KMS-11 (cell line): ENCODE results near the gene EML1.

Experiments
- H2AFZ ChIP-seq: fragments of 200-600 bp; sonication (generic); 2 replicates; pipeline ENCODE4 v1.6.1; 2016; ENCODE audit warnings: antibody characterized with exemption, mixed run types, low read depth
- H3K27ac ChIP-seq: fragments of 200-600 bp; sonication (generic); 2 replicates; pipeline ENCODE4 v1.6.1; 2016; ENCODE audit warnings: mild to moderate bottlenecking, mixed run types
- H3K27me3 ChIP-seq: fragments of 200-600 bp; sonication (generic); 2 replicates; pipeline ENCODE4 v1.6.1; 2017; ENCODE audit warnings: mild to moderate bottlenecking, low read depth, mixed run types, moderate library complexity; ENCODE audit not compliant: insufficient read depth
- H3K36me3 ChIP-seq: fragments of 200-600 bp; sonication (generic); 2 replicates; pipeline ENCODE4 v1.6.1; 2017; ENCODE audit warnings: mild to moderate bottlenecking, mixed run types; ENCODE audit not compliant: insufficient read depth
- H3K4me1 ChIP-seq: fragments of 200-600 bp; sonication (generic); 2 replicates; pipeline ENCODE4 v1.6.1; 2016; ENCODE audit warnings: mild to moderate bottlenecking, low read depth, mixed run types; ENCODE audit not compliant: poor library complexity, severe bottlenecking
- H3K4me2 ChIP-seq: fragments of 200-600 bp; sonication (generic); 2 replicates; pipeline ENCODE4 v1.7.0; 2016; ENCODE audit warnings: mild to moderate bottlenecking, mixed run types
- H3K4me3 ChIP-seq: fragments of 200-600 bp; sonication (generic); IDR thresholded peaks from 2 replicates; pipeline ENCODE4 v1.6.1; 2017; ENCODE audit warnings: low read depth, low read length, mixed read lengths; ENCODE audit not compliant: insufficient read depth
- H3K79me2 ChIP-seq: fragments of 200-600 bp; sonication (generic); 2 replicates; pipeline ENCODE4 v1.6.1; 2016; ENCODE audit warnings: low read depth, mixed run types; ENCODE audit not compliant: insufficient read depth
- H3K9ac ChIP-seq: fragments of 200-600 bp; sonication (generic); 2 replicates; pipeline ENCODE4 v1.6.1; 2016; ENCODE audit warnings: mild to moderate bottlenecking, mixed run types
- H4K20me1 ChIP-seq: fragments of 200-600 bp; sonication (generic); 2 replicates; pipeline ENCODE4 v1.6.1; 2016; ENCODE audit warnings: mild to moderate bottlenecking, mixed run types; ENCODE audit not compliant: insufficient read depth
- CTCF ChIP-seq: fragments of 200-600 bp; sonication (generic); conservative IDR thresholded peaks from 2 replicates; pipeline ENCODE4 v1.6.1; 2017; ENCODE audit warnings: low read depth, mild to moderate bottlenecking, antibody characterized with exemption, low read length, moderate library complexity, mixed read lengths

Gene EML1

GRCh38 chr14:99764222-99764706, 28.9 kb upstream of the EML1 start:
- H3K4me3 ChIP-seq: no peak overlapping the region
- no peaks in the 10 kb centered on the region for H4K20me1 ChIP-seq
- no peak overlapping the region for H3K9ac ChIP-seq
- H3K27me3 ChIP-seq: no peaks in the 10 kb centered on the region
- H3K79me2 ChIP-seq: no peaks in the 10 kb centered on the region
- H3K27ac ChIP-seq: no peak overlapping the region
- H3K36me3 ChIP-seq: no peaks in the 10 kb centered on the region
- no peak for TF ChIP-seq CTCF
- H3K4me2 ChIP-seq: no peak overlapping the region
- H2AFZ ChIP-seq: no peak overlapping the region
- no peaks in the 10 kb centered on the region for H3K4me1 ChIP-seq

- no peaks in the 10 kb centered on the region for H3K27me3 ChIP-seq
- no peak overlapping the region for H3K4me2 ChIP-seq
- no peaks in the 10 kb centered on the region for H3K36me3 ChIP-seq
- TF ChIP-seq CTCF: no peak
- no peak overlapping the region for H3K9ac ChIP-seq
- H3K27ac ChIP-seq: no peak overlapping the region
- no peaks in the 10 kb centered on the region for H3K4me1 ChIP-seq
- H3K4me3 ChIP-seq: no peak overlapping the region
- no peaks in the 10 kb centered on the region for H4K20me1 ChIP-seq
- H3K79me2 ChIP-seq: no peaks in the 10 kb centered on the region
- no peak overlapping the region for H2AFZ ChIP-seq
Observed at GRCh38 chr14:99768381-99768780, 24.8 kb upstream of the EML1 start.

GRCh38 chr14:99769123-99769522, 24.1 kb upstream of the EML1 start:
- H4K20me1 ChIP-seq: no peaks in the 10 kb centered on the region
- TF ChIP-seq CTCF: no peak
- H2AFZ ChIP-seq: no peak overlapping the region
- H3K4me1 ChIP-seq: no peaks in the 10 kb centered on the region
- H3K79me2 ChIP-seq: no peaks in the 10 kb centered on the region
- H3K36me3 ChIP-seq: no peaks in the 10 kb centered on the region
- H3K4me3 ChIP-seq: no peak overlapping the region
- no peak overlapping the region for H3K4me2 ChIP-seq
- no peak overlapping the region for H3K27ac ChIP-seq
- H3K27me3 ChIP-seq: no peaks in the 10 kb centered on the region
- H3K9ac ChIP-seq: no peak overlapping the region

GRCh38 chr14:99769799-99770198, 23.4 kb upstream of the EML1 start:
- no peak for TF ChIP-seq CTCF
- H3K27ac ChIP-seq: no peak overlapping the region
- H3K27me3 ChIP-seq: no peaks in the 10 kb centered on the region
- no peak overlapping the region for H3K9ac ChIP-seq
- H3K4me1 ChIP-seq: no peaks in the 10 kb centered on the region
- no peak overlapping the region for H3K4me2 ChIP-seq
- no peak overlapping the region for H3K4me3 ChIP-seq
- no peaks in the 10 kb centered on the region for H3K36me3 ChIP-seq
- H4K20me1 ChIP-seq: no peaks in the 10 kb centered on the region
- H2AFZ ChIP-seq: no peak overlapping the region
- H3K79me2 ChIP-seq: no peaks in the 10 kb centered on the region
